OCI-LY3 (cell line): ENCODE measurements around the gene DIO1.

Experiments used
- EZH2phosphoT487 ChIP-seq: fragments of 200-600 bp; shearing (Covaris generic); IDR thresholded peaks from 2 replicates; pipeline ENCODE4 v1.6.1; 2018; ENCODE audit warnings: antibody characterized with exemption, mixed run types, low read depth
- TF ChIP-seq, protein P1 (sequence below): fragments of 200-600, 300-600 bp; sonication (generic); IDR thresholded peaks from 2 replicates; pipeline ENCODE4 v1.5.1; 2014; ENCODE audit warnings: antibody characterized with exemption, low read length, low read depth

DNA sequence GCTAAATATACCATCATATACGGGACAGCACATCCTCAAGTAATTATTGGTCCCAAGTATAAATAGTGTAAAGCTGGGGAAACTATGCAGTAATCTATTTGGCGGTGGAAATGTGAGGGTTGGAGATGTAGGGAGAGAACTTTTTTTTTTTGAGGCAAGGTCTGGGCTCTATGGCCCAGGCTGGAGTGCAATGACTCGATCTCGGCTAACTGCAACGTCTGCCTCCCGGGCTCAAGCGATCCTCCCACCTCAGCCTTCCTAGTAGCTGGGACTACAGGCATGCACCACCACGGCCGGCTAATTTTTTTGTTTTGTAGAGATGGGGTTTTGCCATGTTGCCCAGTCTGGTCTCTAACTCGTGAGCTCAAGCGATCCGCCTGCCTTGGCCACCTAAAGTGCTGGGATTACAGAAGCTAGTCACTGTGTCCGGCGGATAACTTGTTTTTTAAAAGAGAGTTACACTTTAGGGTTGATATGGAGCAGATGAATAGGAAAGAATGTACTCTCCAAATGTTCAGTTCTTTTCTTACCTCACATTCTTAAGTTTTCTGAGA lies 49.6 kb downstream of the DIO1 start:
- TF ChIP-seq, protein P1, sequence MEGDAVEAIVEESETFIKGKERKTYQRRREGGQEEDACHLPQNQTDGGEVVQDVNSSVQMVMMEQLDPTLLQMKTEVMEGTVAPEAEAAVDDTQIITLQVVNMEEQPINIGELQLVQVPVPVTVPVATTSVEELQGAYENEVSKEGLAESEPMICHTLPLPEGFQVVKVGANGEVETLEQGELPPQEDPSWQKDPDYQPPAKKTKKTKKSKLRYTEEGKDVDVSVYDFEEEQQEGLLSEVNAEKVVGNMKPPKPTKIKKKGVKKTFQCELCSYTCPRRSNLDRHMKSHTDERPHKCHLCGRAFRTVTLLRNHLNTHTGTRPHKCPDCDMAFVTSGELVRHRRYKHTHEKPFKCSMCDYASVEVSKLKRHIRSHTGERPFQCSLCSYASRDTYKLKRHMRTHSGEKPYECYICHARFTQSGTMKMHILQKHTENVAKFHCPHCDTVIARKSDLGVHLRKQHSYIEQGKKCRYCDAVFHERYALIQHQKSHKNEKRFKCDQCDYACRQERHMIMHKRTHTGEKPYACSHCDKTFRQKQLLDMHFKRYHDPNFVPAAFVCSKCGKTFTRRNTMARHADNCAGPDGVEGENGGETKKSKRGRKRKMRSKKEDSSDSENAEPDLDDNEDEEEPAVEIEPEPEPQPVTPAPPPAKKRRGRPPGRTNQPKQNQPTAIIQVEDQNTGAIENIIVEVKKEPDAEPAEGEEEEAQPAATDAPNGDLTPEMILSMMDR: no peak
- no peak for TF ChIP-seq EZH2phosphoT487
